Measurements from ENCODE around the gene SEMA3D. TPM values are rescaled to one million over a fixed set of nuclear protein-coding genes. Genes with fewer than 3 reads are reported as not detected.

The SEMA3D gene
- total and polyA plus RNA-seq, 9 of the 15 experiments (the other 6 are each of a cell fraction or from before 2014, with no cell fraction given), result 0.01 to 0.10 (median 0.04) TPM; not detected in 1

GRCh38 chr7:85060696-85061095, 126.2 kb downstream of the SEMA3D start:
- CTCF ChIA-PET (ENCODE audit: low intra/inter-chr PET ratio), result no interaction called here
- FAIRE-seq (no peak), DNase-seq (ENCODE audit: extremely low read depth in 1 of 4, low spot score in 3 of 4) (no peak), ATAC-seq (no peak)
- Histone ChIP-seq H3K9me1 (ENCODE audit: control insufficient read depth, insufficient read depth, low read length) (no peaks in the 10 kb centered on the region), H4K20me1 (replicated peaks; ENCODE audit: control insufficient read depth, insufficient read depth, low read length) (no peaks in the 10 kb centered on the region), H3K4me1 (replicated peaks in 1 of 2; ENCODE audit: control insufficient read depth in 2 of 2, insufficient read depth in 2 of 2, low read length in 2 of 2) (no peaks in the 10 kb centered on the region), H3K9me3 (replicated peaks; ENCODE audit: control insufficient read depth, insufficient read depth, low read depth, low read length) (no peaks in the 10 kb centered on the region), H3K27ac (ENCODE audit: extremely low read depth, low read depth, low read length) (no peak overlapping the region), H3K79me2 (ENCODE audit: control insufficient read depth, insufficient read depth, low read length) (no peaks in the 10 kb centered on the region), H3K9ac (ENCODE audit: insufficient read depth in 1 of 2, low read depth in 2 of 2, low read length in 2 of 2) (no peak overlapping the region), H3K36me3 (ENCODE audit: control insufficient read depth, insufficient read depth, low read length) (no peaks in the 10 kb centered on the region), H3K27me3 (ENCODE audit: control insufficient read depth in 2 of 2, insufficient read depth in 2 of 2, low read length in 2 of 2) (no peaks in the 10 kb centered on the region), H3K4me2 (ENCODE audit: insufficient read depth, low read length) (no peak overlapping the region), H2AFZ (ENCODE audit: low read depth, low read length) (no peak overlapping the region), H3K4me3 (no peak overlapping the region)
- BruUV-seq (replicated peaks), result no TSS peak
- 3% methylated on average over 2 of the region's 2 CpGs for WGBS (ENCODE audit: insufficient coverage, low coverage, missing lambda C conversion rate)
- in situ Hi-C loops (cut with MboI) (no loop called here), intact Hi-C loops (cut with micrococcal nuclease) (no loop called here)
- POLR2A ChIA-PET, result no interaction called here
- TF ChIP-seq SP1 (CRISPR knock-in tag; IDR thresholded peaks at IDR 0.05) (no peak), RNF219 (CRISPR knock-in tag; IDR thresholded peaks at IDR 0.05) (no peak), PCBP2 (IDR thresholded peaks at IDR 0.05; ENCODE audit: low read depth, low read length, poor library complexity, severe bottlenecking) (no peak), ZNF589 (CRISPR knock-in tag; IDR thresholded peaks at IDR 0.05; ENCODE audit: low read depth) (no peak), CREM (IDR thresholded peaks at IDR 0.05; ENCODE audit: low read depth) (no peak), PBX2 (CRISPR knock-in tag; IDR thresholded peaks at IDR 0.05; ENCODE audit: low read depth) (no peak), PBX2 (tag; conservative IDR thresholded peaks at IDR 0.05; ENCODE audit: low read depth) (no peak), REST (IDR thresholded peaks at IDR 0.05; ENCODE audit: borderline replicate concordance) (no peak), REST (CRISPR knock-in tag; IDR thresholded peaks at IDR 0.05; ENCODE audit: low read depth) (no peak), HNRNPK (IDR thresholded peaks at IDR 0.05; ENCODE audit: low read depth, low read length, poor library complexity, severe bottlenecking) (no peak)

Data from K562 (cell line).